ENCODE measurements around the gene LRBA.

LRBA gene

GRCh38 chr4:150497612-150498011 is 517.5 kb downstream of the LRBA start:
- H3K4me3 ChIP-seq (ENCODE audit: low read length) = no peak overlapping the region
- no peaks in the 10 kb centered on the region for H3K36me3 ChIP-seq (ENCODE audit: control insufficient read depth, low read length)
- H3K9me2 ChIP-seq (replicated peaks; ENCODE audit: control insufficient read depth, low read length) = no peaks in the 10 kb centered on the region
- no peaks in the 10 kb centered on the region for H3F3A ChIP-seq (ENCODE audit: control insufficient read depth, insufficient read depth)
- no peaks in the 10 kb centered on the region for H4K20me1 ChIP-seq (ENCODE audit: control insufficient read depth, insufficient read depth, low read depth, low read length)
- no peaks in the 10 kb centered on the region for H3K27me3 ChIP-seq (ENCODE audit: control insufficient read depth, low read length)
- H3K4me1 ChIP-seq (ENCODE audit: control insufficient read depth, low read length) = no peaks in the 10 kb centered on the region
- no peak overlapping the region for H3K4me2 ChIP-seq (ENCODE audit: low read length)
- no peaks in the 10 kb centered on the region for H3K9me3 ChIP-seq (ENCODE audit: control insufficient read depth, insufficient read depth, low read length)
- H3K27ac ChIP-seq (ENCODE audit: low read depth, low read length) = no peak overlapping the region
- TF ChIP-seq CTCF (IDR thresholded peaks at IDR 0.05; ENCODE audit: low read depth, low read length, poor library complexity, severe bottlenecking) (no peak), EZH2phosphoT487 (IDR thresholded peaks at IDR 0.05; ENCODE audit: borderline replicate concordance, low read length) (no peak)
- no peaks in the 10 kb centered on the region for H3K79me2 ChIP-seq (ENCODE audit: control insufficient read depth, low read length)

- H3K27me3 ChIP-seq (ENCODE audit: control insufficient read depth, low read length) = no peaks in the 10 kb centered on the region
- H3K36me3 ChIP-seq (ENCODE audit: control insufficient read depth, low read length) = no peaks in the 10 kb centered on the region
- peaks cover 2% of the 10 kb centered on the region; the same call in 1 of the 2 replicates for H3F3A ChIP-seq (ENCODE audit: control insufficient read depth, insufficient read depth)
- no peaks in the 10 kb centered on the region for H3K9me2 ChIP-seq (replicated peaks; ENCODE audit: control insufficient read depth, low read length)
- no peaks in the 10 kb centered on the region for H3K9me3 ChIP-seq (ENCODE audit: control insufficient read depth, insufficient read depth, low read length)
- no peak overlapping the region for H3K4me3 ChIP-seq (ENCODE audit: low read length)
- no peak overlapping the region for H3K4me2 ChIP-seq (ENCODE audit: low read length)
- no peak for TF ChIP-seq CTCF (IDR thresholded peaks at IDR 0.05; ENCODE audit: low read depth, low read length, poor library complexity, severe bottlenecking)
- TF ChIP-seq EZH2phosphoT487 (IDR thresholded peaks at IDR 0.05; ENCODE audit: borderline replicate concordance, low read length) = no peak
- no peak overlapping the region for H3K27ac ChIP-seq (ENCODE audit: low read depth, low read length)
- no peaks in the 10 kb centered on the region for H3K79me2 ChIP-seq (ENCODE audit: control insufficient read depth, low read length)
- H4K20me1 ChIP-seq (ENCODE audit: control insufficient read depth, insufficient read depth, low read depth, low read length) = no peaks in the 10 kb centered on the region
- H3K4me1 ChIP-seq (ENCODE audit: control insufficient read depth, low read length) = no peaks in the 10 kb centered on the region
Measured at GRCh38 chr4:150495550-150495949, 519.5 kb downstream of the LRBA start.

- Histone ChIP-seq H3K4me1 (ENCODE audit: control insufficient read depth, low read length) (no peaks in the 10 kb centered on the region), H3K79me2 (ENCODE audit: control insufficient read depth, low read length) (no peaks in the 10 kb centered on the region), H3K27me3 (ENCODE audit: control insufficient read depth, low read length) (no peaks in the 10 kb centered on the region), H3F3A (ENCODE audit: control insufficient read depth, insufficient read depth) (peaks cover 2% of the 10 kb centered on the region; the same call in 1 of the 2 replicates), H3K9me2 (replicated peaks; ENCODE audit: control insufficient read depth, low read length) (no peaks in the 10 kb centered on the region), H3K4me2 (ENCODE audit: low read length) (no peak overlapping the region), H3K9me3 (ENCODE audit: control insufficient read depth, insufficient read depth, low read length) (no peaks in the 10 kb centered on the region), H3K4me3 (ENCODE audit: low read length) (no peak overlapping the region), H4K20me1 (ENCODE audit: control insufficient read depth, insufficient read depth, low read depth, low read length) (no peaks in the 10 kb centered on the region), H3K36me3 (ENCODE audit: control insufficient read depth, low read length) (no peaks in the 10 kb centered on the region), H3K27ac (ENCODE audit: low read depth, low read length) (no peak overlapping the region)
- TF ChIP-seq EZH2phosphoT487 (IDR thresholded peaks at IDR 0.05; ENCODE audit: borderline replicate concordance, low read length) (no peak), CTCF (IDR thresholded peaks at IDR 0.05; ENCODE audit: low read depth, low read length, poor library complexity, severe bottlenecking) (no peak)
Measured at GRCh38 chr4:150493851-150494250, 521.2 kb downstream of the LRBA start.
